Large intestine (tissue), 3 donors: ENCODE results near the gene ATG2A. TPM values are rescaled to one million over a fixed set of nuclear protein-coding genes. Genes with fewer than 3 reads are reported as not detected.

Experiments used
- DNase-seq, 2 donors: peaks; one replicate each; pipeline versions ENCODE4 v3.0.0 to v3.0.0-alpha.2; 2013
- H3K27ac ChIP-seq: one replicate; pipeline ENCODE4 v1.5.1; 2013; ENCODE audit warnings: low read length
- H3K27me3 ChIP-seq: 2 replicates; pipeline ENCODE4 v1.6.1; 2013; ENCODE audit warnings: low read length; ENCODE audit not compliant: control insufficient read depth, insufficient read depth
- H3K36me3 ChIP-seq: 2 replicates; pipeline ENCODE4 v1.6.1; 2013; ENCODE audit warnings: low read length; ENCODE audit not compliant: control insufficient read depth, insufficient read depth
- H3K4me1 ChIP-seq: one replicate; pipeline ENCODE4 v1.6.1; 2013; ENCODE audit warnings: low read length; ENCODE audit not compliant: control insufficient read depth, insufficient read depth
- H3K4me3 ChIP-seq: one replicate; pipeline ENCODE4 v1.5.1; 2013; ENCODE audit warnings: low read length
- H3K9me3 ChIP-seq: one replicate; pipeline ENCODE4 v1.6.1; 2013; ENCODE audit warnings: mild to moderate bottlenecking, low read depth, low read length, moderate library complexity; ENCODE audit not compliant: control insufficient read depth
- WGBS: methylation state at CpG from one replicate; pipeline ENCODE4 v1.1.5; 2013; ENCODE audit warnings: low lambda C conversion rate; ENCODE audit not compliant: insufficient coverage; 5-methylcytosine and 5-hydroxymethylcytosine counted together
- polyA plus RNA-seq: library from polyadenylated mRNA; unstranded; fragments of 120-200 nt; gene quantifications from one replicate; pipeline ENCODE4 v1.2.1, GENCODE V29; 2013

The ATG2A gene
- polyA plus RNA-seq, 1 donor, result 18.4 TPM

GRCh38 chr11:64854157-64854533 lies 62.9 kb downstream of the ATG2A start:
- no peak for DNase-seq
- H3K27ac ChIP-seq, result no peak overlapping the region
- no CpG with 5 or more reads among the region's 25 CpGs for WGBS
- H3K9me3 ChIP-seq, result peaks cover 6% of the 10 kb centered on the region
- H3K4me1 ChIP-seq, result peaks cover 68% of the 10 kb centered on the region
- H3K27me3 ChIP-seq, result no peaks in the 10 kb centered on the region
- H3K36me3 ChIP-seq, result peaks cover 64% of the 10 kb centered on the region
- H3K4me3 ChIP-seq, result no peak overlapping the region

DNA sequence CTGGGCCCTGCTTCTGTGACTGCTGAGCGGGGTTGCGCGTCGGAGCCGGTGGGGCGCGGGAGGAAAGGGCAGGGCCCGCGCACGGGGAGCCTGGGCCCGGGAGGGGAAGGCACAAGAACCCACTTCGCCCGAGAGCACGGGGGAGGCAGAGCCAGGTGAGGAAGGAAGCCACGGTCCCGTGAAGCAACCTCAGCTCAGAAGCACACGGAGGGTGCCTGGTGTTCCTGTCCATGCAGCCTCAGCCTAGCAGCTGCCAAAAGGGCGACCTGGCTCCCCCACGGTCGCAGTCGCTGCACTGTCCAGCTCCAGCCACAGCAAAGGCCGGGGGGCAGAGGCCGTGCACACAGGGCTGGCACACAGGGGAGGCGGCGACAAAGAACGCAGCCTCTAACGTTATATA lies 63.3 kb downstream of the ATG2A start:
- H3K27me3 ChIP-seq, result no peaks in the 10 kb centered on the region
- peaks cover 60% of the 10 kb centered on the region for H3K36me3 ChIP-seq
- peaks cover 69% of the 10 kb centered on the region for H3K4me1 ChIP-seq
- no peak overlapping the region for H3K27ac ChIP-seq
- no CpG with 5 or more reads among the region's 27 CpGs for WGBS
- no peak overlapping the region for H3K4me3 ChIP-seq
- H3K9me3 ChIP-seq, result peaks cover 6% of the 10 kb centered on the region
- no peak for DNase-seq

DNA sequence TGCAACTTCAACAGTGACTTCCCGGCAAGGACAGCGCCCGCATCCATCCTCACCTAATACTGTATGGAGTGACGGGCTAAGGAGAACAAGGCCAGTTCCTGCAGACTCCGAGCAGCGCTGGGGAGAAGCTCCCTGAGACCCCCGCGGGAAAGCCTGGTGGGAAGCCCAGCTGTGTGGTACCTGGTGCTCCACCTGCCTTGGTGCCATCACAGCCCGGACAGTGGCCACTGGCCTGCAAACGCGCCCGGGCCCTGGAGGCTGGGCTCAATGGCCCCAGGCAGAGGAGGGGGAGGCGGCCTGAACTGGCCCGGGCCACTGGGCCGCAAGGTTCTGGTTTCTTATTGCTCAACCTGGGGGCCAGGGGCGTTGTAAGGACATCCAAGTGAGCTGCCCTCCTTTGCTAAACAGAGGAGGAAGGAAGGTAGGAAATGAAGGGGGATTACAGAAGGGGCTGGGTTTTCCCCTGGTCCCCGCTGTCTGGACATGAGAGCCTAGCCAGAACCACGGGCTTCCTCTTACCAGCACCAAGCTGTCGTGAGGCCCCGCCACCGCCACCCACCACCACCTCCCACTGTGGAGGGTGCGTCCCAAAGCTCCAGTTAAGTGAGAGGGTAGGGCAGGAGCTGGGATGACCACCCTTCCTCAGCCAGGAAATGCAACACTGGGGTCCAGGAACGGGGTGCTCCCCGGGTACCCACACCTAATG lies 64.1 kb downstream of the ATG2A start:
- peaks cover 71% of the 10 kb centered on the region for H3K4me1 ChIP-seq
- no peak overlapping the region for H3K4me3 ChIP-seq
- H3K27me3 ChIP-seq, result no peaks in the 10 kb centered on the region
- peaks cover 54% of the 10 kb centered on the region for H3K36me3 ChIP-seq
- peak overlapping the region; percentile 5 for H3K27ac ChIP-seq
- DNase-seq, result no peak
- peaks cover 6% of the 10 kb centered on the region for H3K9me3 ChIP-seq
- WGBS, result no CpG with 5 or more reads among the region's 24 CpGs

DNA sequence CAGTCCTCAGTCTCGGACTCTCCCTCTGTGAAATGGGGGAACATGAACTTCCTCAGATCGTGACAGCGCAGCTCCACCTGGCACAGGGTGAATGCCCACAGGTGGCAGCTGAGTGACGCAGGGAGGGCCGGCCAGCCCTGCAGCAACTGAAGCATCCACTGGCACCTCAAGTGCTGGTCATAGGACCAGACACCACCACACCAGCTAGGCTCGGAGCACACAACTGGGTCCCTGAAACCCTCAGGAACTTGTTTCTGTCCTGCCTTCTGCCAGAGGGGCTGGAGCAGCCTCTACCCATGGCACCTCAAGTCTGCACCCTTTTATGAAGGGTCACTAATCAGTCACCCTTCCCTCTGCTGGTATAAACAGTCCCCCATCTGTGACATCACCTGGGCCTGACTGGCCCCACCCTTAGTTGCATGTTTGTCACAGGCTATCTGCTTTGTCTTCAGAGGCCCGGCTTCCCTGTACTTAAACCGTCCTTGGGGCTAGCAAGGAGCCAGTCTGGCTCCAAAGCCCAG lies 65.1 kb downstream of the ATG2A start:
- Histone ChIP-seq H3K27me3 (no peaks in the 10 kb centered on the region), H3K9me3 (peaks cover 6% of the 10 kb centered on the region), H3K4me1 (peaks cover 72% of the 10 kb centered on the region), H3K27ac (peak overlapping the region; percentile 27), H3K36me3 (peaks cover 47% of the 10 kb centered on the region), H3K4me3 (no peak overlapping the region)
- no CpG with 5 or more reads among the region's 8 CpGs for WGBS
- peak in 1 of 2 donors; percentile 50 for DNase-seq

- Histone ChIP-seq H3K27ac (peak overlapping the region; percentile 16), H3K4me1 (peaks cover 66% of the 10 kb centered on the region), H3K27me3 (no peaks in the 10 kb centered on the region), H3K4me3 (no peak overlapping the region), H3K36me3 (peaks cover 40% of the 10 kb centered on the region), H3K9me3 (peaks cover 6% of the 10 kb centered on the region)
- DNase-seq, result no peak
- no CpG with 5 or more reads among the region's 13 CpGs for WGBS
Measured at GRCh38 chr11:64850979-64851567, 65.9 kb downstream of the ATG2A start.

GRCh38 chr11:64849598-64850356 lies 67.2 kb downstream of the ATG2A start:
- Histone ChIP-seq H3K9me3 (peaks cover 6% of the 10 kb centered on the region), H3K36me3 (peaks cover 28% of the 10 kb centered on the region), H3K4me1 (peaks cover 56% of the 10 kb centered on the region), H3K4me3 (no peak overlapping the region), H3K27me3 (no peaks in the 10 kb centered on the region), H3K27ac (peak overlapping the region; percentile 79)
- WGBS, result no CpG with 5 or more reads among the region's 19 CpGs
- DNase-seq, result no peak

GRCh38 chr11:64848826-64849597 lies 68.0 kb downstream of the ATG2A start:
- Histone ChIP-seq H3K36me3 (peaks cover 21% of the 10 kb centered on the region), H3K4me1 (peaks cover 51% of the 10 kb centered on the region), H3K9me3 (no peaks in the 10 kb centered on the region), H3K27ac (peak overlapping the region; percentile 79), H3K27me3 (no peaks in the 10 kb centered on the region), H3K4me3 (no peak overlapping the region)
- DNase-seq, result peak in 1 of 2 donors; percentile 77
- WGBS, result no CpG with 5 or more reads among the region's 16 CpGs

DNA sequence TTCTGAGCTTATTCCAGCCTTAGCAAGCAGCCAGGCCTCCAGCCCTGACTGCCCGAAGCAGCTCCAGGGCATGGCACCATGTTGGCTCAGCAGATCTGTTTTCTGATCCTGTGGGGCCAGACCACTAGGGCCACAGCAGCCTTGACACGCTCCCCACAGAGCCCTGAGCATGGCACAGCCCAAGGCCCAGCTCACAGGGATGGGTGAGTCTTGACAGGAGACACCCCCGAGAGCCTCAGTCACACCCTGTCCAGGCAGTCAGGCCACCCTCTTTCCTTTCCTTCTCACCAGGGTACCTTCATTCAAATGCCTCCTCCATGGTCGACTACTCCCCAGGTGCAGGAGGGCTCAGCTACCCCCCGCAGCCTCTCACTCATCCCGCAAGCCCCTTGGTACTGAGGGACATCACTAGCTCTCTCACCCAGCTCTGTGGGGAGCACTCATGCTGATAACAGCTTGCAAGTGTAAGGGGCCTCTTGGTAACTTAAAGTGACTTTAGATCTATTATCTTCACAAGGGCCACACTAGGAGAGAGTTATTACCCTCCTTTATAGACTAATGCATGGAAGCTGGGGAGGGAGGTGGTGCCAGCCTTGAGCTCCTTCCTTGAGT lies 68.7 kb downstream of the ATG2A start:
- no CpG with 5 or more reads among the region's 6 CpGs for WGBS

GRCh38 chr11:64846998-64847666 lies 69.9 kb downstream of the ATG2A start:
- H3K4me1 ChIP-seq, result peaks cover 59% of the 10 kb centered on the region
- WGBS, result no CpG with 5 or more reads among the region's 13 CpGs
- peak overlapping the region; percentile 79 for H3K27ac ChIP-seq

More for the DNA sequence above, 68.7 kb downstream of the ATG2A start:
- H3K9me3 ChIP-seq, result no peaks in the 10 kb centered on the region
- peaks cover 54% of the 10 kb centered on the region for H3K4me1 ChIP-seq
- peaks cover 14% of the 10 kb centered on the region for H3K36me3 ChIP-seq
- H3K4me3 ChIP-seq, result no peak overlapping the region
- peak in 1 of 2 donors; percentile 85 for DNase-seq
- H3K27me3 ChIP-seq, result no peaks in the 10 kb centered on the region
- H3K27ac ChIP-seq, result peak overlapping the region; percentile 79

More at GRCh38 chr11:64846998-64847666, 69.9 kb downstream of the ATG2A start:
- Histone ChIP-seq H3K4me3 (no peak overlapping the region), H3K27me3 (no peaks in the 10 kb centered on the region), H3K9me3 (no peaks in the 10 kb centered on the region), H3K36me3 (peaks cover 2% of the 10 kb centered on the region)
- peak; percentile 91 to 92 for DNase-seq
